CD14-positive monocyte (primary cell): ENCODE measurements around the gene TRIM29. TPM values are rescaled to one million over a fixed set of nuclear protein-coding genes. Genes with fewer than 3 reads are reported as not detected.

Source experiments
- DNase-seq, 3 donors: peaks; one replicate each; pipeline ENCODE4 v3.0.0-alpha.2; 2011 to 2022
- H2AFZ ChIP-seq: 2 replicates; pipeline ENCODE4 v1.6.0; 2012; ENCODE audit warnings: mild to moderate bottlenecking, low read depth, low read length, inconsistent platforms; ENCODE audit not compliant: insufficient read depth, poor library complexity, severe bottlenecking
- H3K27ac ChIP-seq, 2 donors: 1 replicate in 1 of 2; 2 replicates in 1 of 2; pipeline ENCODE4 v1.5.1; 2012 to 2013; ENCODE audit warnings: low read length in 2 of 2, control low read depth in 1 of 2, inconsistent platforms in 1 of 2, low read depth in 1 of 2, mild to moderate bottlenecking in 1 of 2
- H3K27me3 ChIP-seq, 2 donors: one replicate each; pipeline versions ENCODE4 v1.6.0 to v1.6.1; 2011 to 2013; ENCODE audit warnings: low read length in 2 of 2; ENCODE audit not compliant: control insufficient read depth in 2 of 2, insufficient read depth in 2 of 2
- H3K36me3 ChIP-seq, 2 donors: replicated peaks in 1 of 2; 1 replicate in 1 of 2; 2 replicates in 1 of 2; pipeline versions ENCODE4 v1.5.1 to v1.6.1; 2012 to 2013; ENCODE audit warnings: low read length in 2 of 2, control low read depth in 1 of 2, inconsistent platforms in 1 of 2, mild to moderate bottlenecking in 1 of 2; ENCODE audit not compliant: insufficient read depth in 2 of 2, control insufficient read depth in 1 of 2
- H3K4me1 ChIP-seq, 2 donors: 1 replicate in 1 of 2; 2 replicates in 1 of 2; pipeline versions ENCODE4 v1.5.1 to v1.6.1; 2012 to 2013; ENCODE audit warnings: low read length in 2 of 2, control low read depth in 1 of 2, inconsistent platforms in 1 of 2, mild to moderate bottlenecking in 1 of 2, moderate library complexity in 1 of 2; ENCODE audit not compliant: insufficient read depth in 2 of 2, control insufficient read depth in 1 of 2
- H3K4me2 ChIP-seq: replicated peaks from 2 replicates; pipeline ENCODE3; 2012; ENCODE audit warnings: low read length, moderate library complexity, mild to moderate bottlenecking; ENCODE audit not compliant: poor library complexity, severe bottlenecking; ENCODE audit errors: extremely low read depth
- H3K4me3 ChIP-seq, 3 experiments: fragments of 200-600 bp in 1 of 3; sonication (generic) in 1 of 3; replicated peaks in 1 of 3; 1 replicate in 2 of 3; 2 replicates in 1 of 3; pipeline ENCODE4 v1.5.1; 2011 to 2013; ENCODE audit warnings: low read length in 3 of 3, mild to moderate bottlenecking in 3 of 3, control low read depth in 2 of 3, low read depth in 2 of 3, inconsistent platforms in 1 of 3, moderate library complexity in 1 of 3
- H3K79me2 ChIP-seq: 2 replicates; pipeline ENCODE4 v1.6.0; 2012; ENCODE audit warnings: mild to moderate bottlenecking, control low read depth, inconsistent platforms, low read length, moderate library complexity; ENCODE audit not compliant: insufficient read depth
- H3K9ac ChIP-seq: 2 replicates; pipeline ENCODE4 v1.6.0; 2017; ENCODE audit warnings: low read length, mild to moderate bottlenecking; ENCODE audit not compliant: insufficient read depth, poor library complexity, severe bottlenecking
- H3K9me3 ChIP-seq, 2 donors: replicated peaks in 1 of 2; 1 replicate in 1 of 2; 2 replicates in 1 of 2; pipeline versions ENCODE4 v1.5.1 to v1.6.1; 2012 to 2013; ENCODE audit warnings: low read length in 2 of 2, control low read depth in 1 of 2; ENCODE audit not compliant: control insufficient read depth in 1 of 2, insufficient read depth in 1 of 2
- H4K20me1 ChIP-seq: 2 replicates; pipeline ENCODE4 v1.6.0; 2012; ENCODE audit warnings: mild to moderate bottlenecking, low read length, control low read depth, moderate library complexity; ENCODE audit not compliant: insufficient read depth
- H3K27ac Mint-ChIP-seq, 7 donors: one replicate each; pipeline ENCODE4 v1.8.0; 2020; ENCODE audit warnings: mild to moderate bottlenecking in 7 of 7, mixed read lengths in 7 of 7, moderate library complexity in 6 of 7, inconsistent platforms in 2 of 7
- H3K27me3 Mint-ChIP-seq, 3 donors: one replicate each; pipeline ENCODE4 v1.8.0; 2021 to 2022; ENCODE audit warnings: low read depth in 3 of 3, mild to moderate bottlenecking in 3 of 3, mixed read lengths in 3 of 3, moderate library complexity in 3 of 3, inconsistent platforms in 1 of 3
- H3K36me3 Mint-ChIP-seq, 2 donors: one replicate each; pipeline ENCODE4 v1.8.0; 2020; ENCODE audit warnings: mixed read lengths in 2 of 2, inconsistent platforms in 1 of 2, mild to moderate bottlenecking in 1 of 2
- H3K4me1 Mint-ChIP-seq: one replicate; pipeline ENCODE4 v1.8.0; 2020; ENCODE audit warnings: mild to moderate bottlenecking, mixed read lengths
- H3K4me3 Mint-ChIP-seq, 2 donors: one replicate each; pipeline ENCODE4 v1.8.0; 2020; ENCODE audit warnings: mild to moderate bottlenecking in 2 of 2, mixed read lengths in 2 of 2, moderate library complexity in 1 of 2
- H3K9me3 Mint-ChIP-seq, 7 donors: one replicate each; pipeline ENCODE4 v1.8.0; 2020 to 2022; ENCODE audit warnings: mixed read lengths in 7 of 7, mild to moderate bottlenecking in 6 of 7, moderate library complexity in 6 of 7, inconsistent platforms in 2 of 7
- CTCF ChIP-seq: fragments of 200-600 bp; IDR thresholded peaks from one replicate; pipeline ENCODE4 v1.8.0; 2022; ENCODE audit warnings: antibody characterized with exemption, mild to moderate bottlenecking
- WGBS: methylation state at CpG from one replicate; pipeline ENCODE4 v1.1.5; 2013; ENCODE audit warnings: missing lambda C conversion rate; ENCODE audit not compliant: insufficient coverage; 5-methylcytosine and 5-hydroxymethylcytosine counted together
- intact Hi-C, 2 donors: fragments of 100-400 bp; cut with micrococcal nuclease; formaldehyde crosslinking; loops; one replicate each; pipeline versions ENCODE4 v1.15.0 to v1.15.1; 2023
- polyA plus RNA-seq, 3 donors: library from polyadenylated mRNA; depleted of rRNA in 1 of 3; unstranded in 2 of 3; stranded (reverse) in 1 of 3; fragments of 300-500 nt in 2 of 3; fragments of >200 nt in 1 of 3; fragmentation: Illumina TruSeq in 2 of 3; gene quantifications; 1 replicate in 2 of 3; 2 replicates in 1 of 3; pipeline ENCODE4 v1.2.3, GENCODE V29; 2012 to 2021

The TRIM29 gene
- polyA plus RNA-seq, 3 donors = not detected

GRCh38 chr11:120174866-120175265 lies 37.0 kb upstream of the TRIM29 start:
- intact Hi-C loops = loop anchor here (1.0 to 5.0 kb wide), 2 partner anchors 50 to 127 kb away; no protein-coding TSS in a partner anchor
- no peak for DNase-seq
- no peaks in the 10 kb centered on the region for H3K36me3 Mint-ChIP-seq
- peaks cover 49 to 62% (median 49%) of the 10 kb centered on the region in 3 donors for H3K27me3 Mint-ChIP-seq
- Histone ChIP-seq H2AFZ (no peak overlapping the region), H3K9me3 (no peaks in the 10 kb centered on the region), H3K9ac (no peak overlapping the region), H3K4me2 (no peak overlapping the region), H3K36me3 (no peaks in the 10 kb centered on the region), H3K27me3 (peaks cover 8 to 46% of the 10 kb centered on the region in 2 donors), H4K20me1 (no peaks in the 10 kb centered on the region), H3K27ac (no peak overlapping the region), H3K79me2 (no peaks in the 10 kb centered on the region), H3K4me3 (no peak overlapping the region), H3K4me1 (peaks cover 8 to 15% of the 10 kb centered on the region in 2 donors)
- H3K4me3 Mint-ChIP-seq = no peak overlapping the region
- TF ChIP-seq CTCF = no peak
- H3K9me3 Mint-ChIP-seq = peaks cover 0 to 2% (median 2%) of the 10 kb centered on the region in 7 donors
- WGBS = 67% methylated on average over 1 of the region's 4 CpGs
- peak overlapping the region in 1 of 7 donors; percentile 32 for H3K27ac Mint-ChIP-seq
- H3K4me1 Mint-ChIP-seq = peaks cover 12% of the 10 kb centered on the region

GRCh38 chr11:120173807-120174206 lies 35.9 kb upstream of the TRIM29 start:
- H3K79me2 ChIP-seq = no peaks in the 10 kb centered on the region
- H3K27ac ChIP-seq = no peak overlapping the region
- H3K9me3 Mint-ChIP-seq = peaks cover 0 to 4% (median 2%) of the 10 kb centered on the region in 7 donors
- H3K9ac ChIP-seq = no peak overlapping the region
- H3K36me3 Mint-ChIP-seq = no peaks in the 10 kb centered on the region
- H3K4me2 ChIP-seq = no peak overlapping the region
- no peaks in the 10 kb centered on the region for H4K20me1 ChIP-seq
- H3K4me1 ChIP-seq = peaks cover 13 to 25% of the 10 kb centered on the region in 2 donors
- H3K9me3 ChIP-seq = no peaks in the 10 kb centered on the region
- H3K4me3 Mint-ChIP-seq = peak overlapping the region in 1 of 2 donors; percentile 14
- peak in 1 of 3 donors; percentile 30 for DNase-seq
- intact Hi-C loops = loop anchor here (1.0 to 5.0 kb wide), 3 partner anchors 51 to 128 kb away; no protein-coding TSS in a partner anchor
- H3K36me3 ChIP-seq = no peaks in the 10 kb centered on the region
- no CpG with 5 or more reads among the region's 5 CpGs for WGBS
- peaks cover 8 to 54% of the 10 kb centered on the region in 2 donors for H3K27me3 ChIP-seq
- H3K4me3 ChIP-seq = no peak overlapping the region
- H3K4me1 Mint-ChIP-seq = peaks cover 18% of the 10 kb centered on the region
- no peak overlapping the region for H3K27ac Mint-ChIP-seq
- TF ChIP-seq CTCF = no peak
- H2AFZ ChIP-seq = no peak overlapping the region
- H3K27me3 Mint-ChIP-seq = peaks cover 56 to 62% (median 56%) of the 10 kb centered on the region in 3 donors
